Muscle of arm (tissue), 12 donors: ENCODE measurements around the gene SMARCA4. TPM values are rescaled to one million over a fixed set of nuclear protein-coding genes. Genes with fewer than 3 reads are reported as not detected.
A peak's percentile ranks its signal among the peaks of the same experiment; 100 is the strongest.

Experiments used
- DNase-seq: peaks from one replicate; pipeline ENCODE4 v3.0.0-alpha.2; 2013
- polyA plus RNA-seq, 12 donors: library from polyadenylated mRNA; unstranded; fragments of 120-200 nt; gene quantifications; one replicate each; pipeline ENCODE4 v1.2.1, GENCODE V29; 2013; ENCODE audit not compliant: insufficient read length in 12 of 12

The SMARCA4 gene
- polyA plus RNA-seq, 12 donors, result 69.3 to 181 (median 86.1) TPM

DNA sequence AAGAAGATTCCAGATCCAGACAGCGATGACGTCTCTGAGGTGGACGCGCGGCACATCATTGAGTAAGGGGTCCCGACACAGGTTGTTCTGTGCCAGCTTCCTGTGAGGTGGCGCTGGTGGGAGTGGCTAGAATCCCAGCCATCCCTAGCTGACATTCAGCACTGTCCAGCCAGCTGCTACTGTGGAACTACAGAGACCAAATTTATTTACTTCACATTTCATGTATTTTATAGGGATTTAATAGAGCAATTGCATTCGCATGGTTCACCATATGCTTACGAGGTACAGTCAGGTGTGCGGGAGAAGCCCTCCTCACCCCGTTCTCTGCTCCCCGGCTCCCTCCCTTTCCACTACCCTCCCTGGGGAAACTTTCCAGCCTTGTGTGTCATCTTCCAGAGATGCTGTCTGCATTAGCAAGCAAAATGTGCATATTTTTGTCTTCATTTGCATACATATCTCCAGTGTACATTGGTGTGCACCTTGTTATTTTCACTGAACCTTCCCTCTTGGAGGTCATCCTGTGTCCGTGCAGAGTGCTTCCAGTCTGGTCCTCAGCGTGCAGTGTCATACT, 47.2 kb downstream of the SMARCA4 start:
- DNase-seq, result no peak

DNA sequence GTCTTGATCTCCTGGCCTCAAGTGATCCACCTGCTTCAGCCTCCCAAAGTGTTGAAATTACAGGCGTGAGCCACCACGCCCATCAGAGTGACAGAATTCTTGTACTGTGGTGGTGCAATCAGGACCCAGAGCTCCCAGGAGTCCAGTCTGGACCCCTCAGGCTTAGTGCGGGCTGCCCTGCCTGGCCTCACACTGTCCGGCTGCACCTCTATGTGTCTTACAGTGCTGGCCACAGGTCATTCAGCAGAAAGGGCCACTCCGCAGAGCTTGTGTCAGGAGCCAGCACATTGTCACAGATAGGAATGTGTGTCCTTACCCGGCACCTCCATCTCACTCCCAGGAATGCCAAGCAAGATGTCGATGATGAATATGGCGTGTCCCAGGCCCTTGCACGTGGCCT, 49.2 kb downstream of the SMARCA4 start:
- DNase-seq, result no peak

DNA sequence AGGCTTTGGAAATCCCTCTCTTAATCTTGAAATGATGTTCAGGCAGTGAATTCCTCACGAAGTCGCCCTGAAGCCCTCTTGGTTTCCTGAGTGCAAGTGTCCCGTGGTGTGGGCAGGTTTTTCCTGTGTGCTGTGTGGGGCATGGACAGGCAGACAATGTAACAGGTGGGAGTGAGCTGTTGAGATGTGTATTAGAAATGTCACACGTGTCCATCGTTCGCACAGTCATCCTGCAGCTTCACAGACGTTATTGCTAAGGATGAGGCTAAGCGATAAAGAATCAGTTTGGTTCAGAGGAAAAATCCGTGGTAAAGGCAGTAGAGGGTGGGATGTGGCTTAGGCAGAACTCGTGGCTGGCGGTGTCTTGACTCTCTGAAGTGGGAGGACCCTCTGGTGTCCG, 51.7 kb downstream of the SMARCA4 start:
- no peak for DNase-seq

DNA sequence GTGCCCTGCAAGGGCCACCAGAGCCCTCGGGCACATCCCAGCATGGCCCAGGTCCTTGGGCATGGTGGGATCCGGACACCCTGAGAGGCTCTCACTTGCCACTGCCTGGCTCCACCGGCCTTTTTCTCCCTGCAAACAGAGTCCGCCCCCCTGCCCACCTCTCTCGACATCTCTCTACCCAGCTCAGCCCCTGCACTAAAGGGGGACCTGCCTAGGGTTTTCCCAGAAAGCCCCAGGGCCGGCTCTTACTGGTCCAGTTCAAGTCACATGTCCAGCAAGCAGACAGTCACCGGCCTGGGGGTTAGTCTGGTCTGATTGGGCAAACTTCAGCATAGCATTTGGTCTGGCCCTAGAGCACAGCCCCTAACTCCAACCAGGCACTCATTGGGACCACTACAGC, 52.9 kb downstream of the SMARCA4 start:
- no peak for DNase-seq

DNA sequence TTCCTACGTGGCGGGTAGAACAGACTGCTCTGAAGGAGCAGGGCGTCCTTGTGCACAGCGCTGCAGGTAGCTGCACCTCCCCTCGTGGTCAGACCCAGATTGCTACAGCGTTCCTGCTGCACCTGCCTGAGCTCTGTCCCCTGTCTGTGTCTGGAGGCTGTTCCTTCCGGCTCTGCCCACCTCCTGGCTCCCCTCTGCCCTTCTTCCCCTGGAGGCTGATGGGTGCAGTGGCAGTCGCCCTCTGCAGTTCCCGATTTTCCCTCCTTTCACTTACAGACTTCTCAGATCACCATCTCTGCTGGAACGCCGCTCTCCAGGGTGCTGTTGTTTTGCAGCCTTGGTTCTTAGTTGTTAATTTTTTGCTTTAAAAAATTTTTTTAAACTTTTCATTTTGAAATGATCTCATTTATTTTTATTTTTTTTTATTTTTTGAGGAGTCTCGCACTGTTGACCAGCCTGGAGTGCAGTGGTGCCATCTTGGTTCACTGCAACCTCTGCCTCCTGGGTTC, 53.6 kb downstream of the SMARCA4 start:
- DNase-seq, result no peak

DNA sequence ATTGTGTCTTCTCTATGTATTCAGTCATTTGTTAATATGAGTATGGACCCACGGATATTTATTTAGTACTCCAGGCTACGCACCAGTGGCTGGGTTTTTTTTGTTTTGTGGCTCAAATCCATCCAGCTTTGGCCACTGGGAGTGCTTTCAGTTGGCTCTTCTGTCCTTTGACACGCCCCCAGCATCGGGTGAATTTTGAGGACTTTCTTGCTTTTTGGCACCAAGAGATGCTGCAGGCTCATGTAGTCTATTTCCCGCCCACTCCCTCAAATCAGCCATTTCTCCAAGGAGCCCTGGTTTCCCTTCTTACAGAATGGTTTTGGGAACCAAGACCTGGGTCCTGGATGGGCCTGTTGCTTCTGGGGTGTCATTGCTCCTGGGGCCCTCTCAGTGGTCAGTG, 55.8 kb downstream of the SMARCA4 start:
- DNase-seq, result peak; percentile 38

DNA sequence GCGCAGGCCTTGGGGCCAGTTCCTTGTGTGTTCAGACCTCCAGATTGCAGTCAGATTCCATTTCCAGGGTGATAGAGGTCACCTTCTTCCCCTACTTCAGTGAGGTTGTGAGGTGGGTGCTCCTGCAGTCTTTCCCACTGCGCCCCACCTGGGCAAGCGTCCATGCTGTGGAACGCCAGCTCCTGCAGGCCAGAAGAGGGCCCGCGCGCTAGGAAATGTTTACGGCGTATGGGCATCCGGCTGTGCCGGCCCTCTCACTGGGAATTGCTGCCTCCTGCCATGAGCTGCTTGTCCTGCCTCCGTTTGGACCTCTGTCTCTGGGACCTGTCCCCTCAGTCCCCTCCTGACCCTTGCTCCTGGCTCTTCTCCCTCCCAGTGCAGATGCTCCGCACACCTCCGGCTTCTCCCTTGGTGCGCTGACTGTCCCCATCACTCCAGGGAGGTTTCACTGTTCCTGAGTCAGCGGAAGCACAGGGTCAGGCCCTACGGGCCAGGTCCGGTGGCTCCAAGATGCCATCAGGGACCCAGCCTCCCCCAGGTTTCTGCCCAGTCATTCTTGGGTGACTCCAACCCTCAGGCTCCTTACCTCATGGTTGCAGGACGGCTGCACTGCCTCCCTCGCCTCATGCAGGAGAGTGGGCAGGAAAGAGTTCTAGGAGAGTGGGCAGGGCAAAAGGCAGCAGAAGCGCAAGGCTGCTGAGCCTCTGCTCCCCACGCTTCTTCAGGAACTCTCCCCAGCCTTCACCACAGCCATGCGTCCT, 56.6 kb downstream of the SMARCA4 start:
- no peak for DNase-seq

DNA sequence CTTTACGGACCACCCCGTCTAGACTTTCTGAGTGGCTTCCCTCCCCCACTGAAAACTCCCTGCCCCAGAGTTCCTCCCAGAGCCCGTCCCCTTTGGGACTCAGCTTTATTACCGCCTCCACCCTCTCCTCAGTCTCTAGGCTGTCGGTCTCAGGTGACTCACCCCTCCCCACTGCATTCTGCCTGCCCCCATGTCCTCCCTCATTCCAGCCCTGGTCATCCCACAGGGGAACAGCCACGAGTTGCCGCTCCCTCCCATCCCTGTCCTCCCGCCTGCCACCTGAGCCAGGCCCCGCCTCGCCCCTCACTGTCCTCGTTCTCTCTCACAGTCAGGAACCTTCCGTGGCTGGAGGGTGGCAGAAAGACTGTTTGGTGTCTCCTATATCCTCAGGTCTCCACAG, 57.3 kb downstream of the SMARCA4 start:
- no peak for DNase-seq

DNA sequence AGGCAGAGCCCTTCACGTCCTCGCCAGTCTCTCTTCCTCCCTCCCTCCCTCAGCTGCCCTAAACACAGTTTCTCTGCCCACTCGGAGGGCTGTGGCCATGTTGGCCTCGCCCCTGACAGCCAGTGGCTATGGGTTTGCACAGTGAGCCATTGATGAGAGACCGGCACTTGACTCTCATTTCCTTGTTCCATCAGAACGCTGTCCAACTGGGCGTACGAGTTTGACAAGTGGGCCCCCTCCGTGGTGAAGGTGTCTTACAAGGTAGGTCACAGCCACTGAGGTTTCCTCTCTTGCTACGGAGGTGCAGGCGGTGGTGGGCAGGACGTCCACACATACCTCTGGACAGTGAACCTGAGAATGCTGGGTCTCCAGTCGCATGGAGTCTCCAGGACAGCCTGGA, 57.9 kb downstream of the SMARCA4 start:
- DNase-seq, result no peak

DNA sequence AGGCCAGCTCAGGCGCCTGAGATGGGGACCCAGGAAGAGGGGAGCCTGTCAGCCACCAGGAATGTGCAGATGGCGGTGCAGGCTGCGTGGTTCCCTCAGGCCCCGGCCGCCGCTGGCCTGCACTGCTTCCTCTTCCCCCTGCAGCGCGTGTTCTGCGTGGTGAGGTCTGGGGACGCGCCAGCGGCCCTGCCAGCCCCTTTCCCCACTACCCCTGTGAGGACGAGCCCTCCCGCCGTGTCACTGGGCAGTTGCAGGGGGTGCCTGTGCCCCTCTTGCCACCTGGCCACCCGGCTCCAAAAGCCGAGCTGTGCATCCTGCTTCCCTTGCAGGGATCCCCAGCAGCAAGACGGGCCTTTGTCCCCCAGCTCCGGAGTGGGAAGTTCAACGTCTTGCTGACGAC, 58.4 kb downstream of the SMARCA4 start:
- no peak for DNase-seq

DNA sequence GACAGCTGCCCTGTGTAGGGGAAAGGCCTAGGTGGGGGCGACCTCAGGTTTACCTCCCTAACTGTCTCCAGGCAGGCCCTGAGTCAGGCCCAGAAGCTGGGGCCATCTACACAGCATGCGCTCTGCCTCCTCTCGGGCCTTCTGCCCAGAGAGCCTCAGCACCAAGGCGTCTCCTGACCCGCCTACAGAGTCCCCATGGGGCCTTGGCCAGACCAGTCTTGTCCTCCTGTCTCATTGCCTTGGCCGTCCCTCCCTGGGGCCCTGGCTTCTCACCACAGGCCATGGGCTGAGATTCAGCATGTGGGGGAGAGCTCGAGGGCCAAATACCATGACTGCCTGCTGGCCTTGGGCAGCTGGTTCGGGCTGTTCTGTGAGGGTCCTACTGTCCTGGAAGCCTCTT, 59.0 kb downstream of the SMARCA4 start:
- no peak for DNase-seq

DNA sequence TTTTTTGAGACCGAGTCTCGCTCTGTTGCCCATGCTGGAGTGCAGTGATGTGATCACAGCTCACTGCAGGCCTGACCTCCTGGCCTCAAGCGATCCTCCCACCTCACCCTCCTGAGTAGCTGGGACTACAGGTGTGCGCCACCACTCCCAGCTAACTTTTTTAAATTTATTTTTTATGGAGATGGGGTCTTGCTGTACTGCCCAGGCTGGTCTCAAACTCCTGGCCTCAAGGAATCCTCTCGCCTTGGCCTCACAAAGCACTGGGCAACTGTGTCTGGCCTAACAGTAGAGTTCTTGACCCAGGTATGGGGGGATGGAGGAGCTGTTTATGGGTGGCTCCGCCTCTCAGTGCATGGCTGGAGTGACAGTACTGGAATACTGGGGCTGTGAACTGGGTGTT, 59.6 kb downstream of the SMARCA4 start:
- DNase-seq, result no peak

DNA sequence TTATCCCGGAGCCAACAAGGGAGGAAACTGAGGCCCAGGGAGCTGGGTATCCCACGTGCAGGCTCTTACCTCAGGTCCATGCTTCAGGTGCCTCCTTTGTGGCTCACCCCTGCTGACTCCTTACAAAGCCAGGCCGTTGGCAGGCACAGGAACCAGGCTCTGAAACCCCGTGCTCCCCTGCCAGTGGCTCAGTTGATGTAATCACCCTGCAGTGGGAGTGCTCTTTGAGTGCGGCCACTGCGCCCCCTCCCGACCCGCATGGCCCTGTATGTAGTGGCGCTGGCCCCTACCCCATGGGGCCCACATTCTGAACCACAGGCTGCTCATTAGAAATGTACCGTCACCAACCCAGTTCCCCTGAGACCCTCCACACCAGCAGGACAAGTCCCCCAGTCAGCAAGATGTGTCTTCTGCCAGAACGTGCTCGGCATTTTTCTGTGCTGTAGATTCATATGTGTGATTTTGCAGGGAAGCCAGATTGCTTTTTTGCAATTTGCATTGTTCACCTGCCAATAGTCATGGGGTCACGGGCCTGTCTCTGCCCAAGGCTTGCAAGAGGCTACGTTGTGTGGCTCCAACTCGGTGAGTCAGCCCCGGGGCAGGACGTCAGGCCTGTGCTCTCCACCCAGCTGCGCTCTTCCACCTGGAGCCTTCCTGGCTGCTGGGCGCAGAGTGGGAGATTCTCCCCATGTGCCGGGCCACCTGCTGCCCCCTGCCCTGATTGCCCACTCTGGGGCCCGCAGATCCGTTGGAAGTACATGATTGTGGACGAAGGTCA, 60.3 kb downstream of the SMARCA4 start:
- DNase-seq, result no peak

DNA sequence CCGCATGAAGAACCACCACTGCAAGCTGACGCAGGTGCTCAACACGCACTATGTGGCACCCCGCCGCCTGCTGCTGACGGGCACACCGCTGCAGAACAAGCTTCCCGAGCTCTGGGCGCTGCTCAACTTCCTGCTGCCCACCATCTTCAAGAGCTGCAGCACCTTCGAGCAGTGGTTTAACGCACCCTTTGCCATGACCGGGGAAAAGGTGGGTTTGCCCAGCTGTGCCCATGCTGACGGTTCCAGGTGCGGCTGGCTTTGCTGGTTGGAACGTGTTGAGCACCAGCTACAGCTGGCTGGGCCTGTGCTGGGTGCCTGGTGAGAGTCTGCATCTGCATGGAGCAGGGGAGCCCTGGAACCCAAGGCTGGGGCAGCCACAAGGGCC, 60.9 kb downstream of the SMARCA4 start:
- DNase-seq, result no peak

DNA sequence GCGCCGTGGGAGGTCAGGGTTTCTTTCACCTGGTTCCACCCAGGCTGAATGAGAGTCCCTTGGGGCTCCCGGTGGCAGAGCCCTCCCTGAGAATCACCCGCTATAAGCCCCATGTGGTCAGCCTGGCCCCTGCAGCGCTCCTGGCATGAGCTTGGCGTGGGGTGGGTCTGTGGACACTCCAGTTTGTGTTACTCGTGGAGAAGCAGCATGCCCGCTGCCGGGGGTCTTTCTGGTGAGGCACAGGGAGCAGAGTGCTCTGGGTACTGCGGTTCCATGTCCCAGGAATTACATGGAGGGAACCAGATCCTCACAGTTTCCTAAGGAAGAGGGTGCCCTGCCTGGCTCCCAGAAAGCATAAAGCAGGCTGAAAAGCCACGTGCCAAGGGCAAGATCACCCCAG, 62.2 kb downstream of the SMARCA4 start:
- no peak for DNase-seq

DNA sequence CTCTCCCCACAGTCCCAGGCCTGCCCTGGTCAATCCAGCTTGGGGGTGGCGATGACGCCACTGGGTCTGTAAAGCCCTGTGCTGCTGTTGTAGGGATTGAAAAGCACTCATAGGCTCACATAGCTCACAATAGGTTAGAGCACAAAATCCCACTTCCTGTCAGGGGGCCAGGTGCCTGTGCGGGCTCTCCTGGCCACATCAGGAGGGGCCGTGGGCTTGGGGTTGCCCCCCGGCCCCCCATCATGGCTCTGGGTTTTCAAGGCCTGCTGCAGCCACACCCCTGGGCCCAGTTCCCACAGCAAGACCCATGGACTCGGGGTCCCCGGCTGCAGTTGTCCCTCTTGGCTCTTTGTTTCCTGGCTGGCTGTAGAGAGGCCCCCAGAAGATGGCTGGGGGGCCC, 62.9 kb downstream of the SMARCA4 start:
- no peak for DNase-seq

DNA sequence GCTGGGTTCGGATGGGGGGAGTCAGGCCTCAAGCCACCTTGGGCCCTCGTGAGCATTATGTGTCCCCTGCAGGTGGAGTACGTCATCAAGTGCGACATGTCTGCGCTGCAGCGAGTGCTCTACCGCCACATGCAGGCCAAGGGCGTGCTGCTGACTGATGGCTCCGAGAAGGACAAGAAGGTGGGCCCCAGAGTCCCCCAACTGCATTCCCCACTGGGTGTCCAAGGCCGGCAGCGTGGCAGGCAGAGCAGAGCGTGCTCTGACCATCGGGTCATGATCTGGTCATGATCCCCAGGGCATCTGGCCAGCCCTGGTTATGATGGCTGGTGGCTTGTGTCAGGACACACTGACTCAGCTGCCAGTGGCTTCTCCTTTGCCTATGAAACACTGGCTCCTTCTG, 63.4 kb downstream of the SMARCA4 start:
- no peak for DNase-seq

DNA sequence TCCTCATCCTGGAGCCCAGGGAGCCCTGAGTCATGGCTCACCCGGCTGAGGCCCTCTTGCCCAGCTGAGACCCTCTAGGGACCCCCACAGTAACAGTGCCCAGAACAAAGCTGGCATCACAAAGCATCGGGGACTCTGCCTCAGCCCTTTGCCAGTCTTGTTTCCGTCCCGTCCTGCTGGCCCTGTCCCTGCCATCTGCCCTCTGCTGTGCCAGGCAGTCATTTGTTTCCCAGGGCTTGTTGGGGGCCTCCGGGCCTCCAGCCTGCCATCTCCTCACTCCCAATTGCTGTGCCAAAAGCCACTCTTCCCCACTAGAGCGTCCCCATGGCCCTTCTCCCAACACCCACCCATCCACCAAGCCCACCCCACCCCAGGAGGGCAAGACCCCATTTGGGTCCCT, 64.2 kb downstream of the SMARCA4 start:
- no peak for DNase-seq

DNA sequence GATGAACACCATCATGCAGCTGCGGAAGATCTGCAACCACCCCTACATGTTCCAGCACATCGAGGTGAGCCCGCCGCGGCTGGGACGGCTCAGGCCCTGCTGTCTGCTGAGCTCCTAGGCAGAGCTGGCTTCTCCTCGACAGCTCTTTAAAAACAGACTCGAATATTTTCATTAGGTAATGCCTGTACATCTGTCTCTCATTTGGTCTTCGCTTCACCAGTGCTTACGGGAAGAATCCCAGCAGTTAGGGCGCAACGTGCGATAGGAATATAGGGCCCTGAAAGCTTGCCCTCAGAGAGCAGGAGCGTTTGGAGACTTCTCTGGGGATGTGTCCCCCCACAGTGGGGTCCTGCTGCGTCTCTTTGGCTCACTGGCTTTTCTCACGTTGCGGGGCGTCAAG, 64.6 kb downstream of the SMARCA4 start:
- DNase-seq, result no peak

DNA sequence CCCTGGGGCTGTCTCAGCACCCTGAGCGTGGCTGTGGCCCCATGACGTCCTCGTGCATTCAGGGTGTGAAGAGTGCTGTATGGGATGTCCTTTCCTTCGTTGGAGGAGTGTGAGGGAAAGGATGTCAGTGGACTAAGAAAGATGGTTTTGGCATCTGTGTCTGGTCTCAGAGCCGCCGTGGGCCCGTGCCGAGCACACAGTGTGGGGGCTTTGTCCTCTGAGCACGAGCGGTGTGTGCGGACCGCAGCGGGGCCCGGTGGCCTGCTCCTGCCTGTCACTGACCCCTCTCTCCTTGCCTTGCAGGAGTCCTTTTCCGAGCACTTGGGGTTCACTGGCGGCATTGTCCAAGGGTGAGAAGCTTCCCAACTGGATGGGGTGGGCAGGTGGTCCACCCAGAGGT, 65.2 kb downstream of the SMARCA4 start:
- no peak for DNase-seq

DNA sequence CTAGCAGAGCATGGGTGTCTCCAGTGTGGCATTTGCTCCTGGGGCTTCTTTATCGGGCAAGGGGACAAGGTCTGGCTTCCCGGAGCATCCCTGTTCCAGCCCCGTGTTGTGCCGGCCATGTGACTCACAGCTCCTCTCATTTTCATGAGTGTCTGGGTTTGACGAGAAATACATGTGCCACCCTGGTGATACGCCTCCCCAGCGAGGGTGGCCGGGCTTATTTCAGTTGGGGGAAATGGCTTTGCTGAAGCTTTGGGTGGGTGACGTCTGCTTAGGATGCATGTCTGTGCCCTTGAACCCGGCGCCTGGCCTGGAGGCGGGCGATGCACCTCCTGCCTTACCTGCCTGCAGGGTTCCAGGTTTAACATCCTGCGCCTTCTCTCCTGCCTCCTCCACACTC, 66.6 kb downstream of the SMARCA4 start:
- DNase-seq, result no peak

DNA sequence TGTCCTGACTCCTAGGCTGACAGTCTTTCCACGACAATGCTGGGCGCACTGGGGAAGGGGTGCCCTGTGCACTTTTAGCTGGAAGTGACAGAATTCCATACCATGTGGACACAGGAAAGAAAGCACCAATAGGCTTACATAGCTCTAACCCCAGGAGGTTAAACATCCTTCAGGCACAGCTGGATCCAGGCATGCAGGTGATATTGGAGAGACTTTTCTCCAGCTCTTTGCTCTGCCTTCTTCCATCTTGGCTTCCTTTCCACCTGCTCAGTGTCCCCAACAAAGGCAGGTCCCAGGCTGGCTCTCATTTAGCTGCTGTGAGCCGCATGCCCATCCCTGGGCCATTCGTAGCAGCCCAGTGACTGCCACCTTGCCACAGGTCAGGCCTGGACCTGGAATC, 67.3 kb downstream of the SMARCA4 start:
- DNase-seq, result no peak

DNA sequence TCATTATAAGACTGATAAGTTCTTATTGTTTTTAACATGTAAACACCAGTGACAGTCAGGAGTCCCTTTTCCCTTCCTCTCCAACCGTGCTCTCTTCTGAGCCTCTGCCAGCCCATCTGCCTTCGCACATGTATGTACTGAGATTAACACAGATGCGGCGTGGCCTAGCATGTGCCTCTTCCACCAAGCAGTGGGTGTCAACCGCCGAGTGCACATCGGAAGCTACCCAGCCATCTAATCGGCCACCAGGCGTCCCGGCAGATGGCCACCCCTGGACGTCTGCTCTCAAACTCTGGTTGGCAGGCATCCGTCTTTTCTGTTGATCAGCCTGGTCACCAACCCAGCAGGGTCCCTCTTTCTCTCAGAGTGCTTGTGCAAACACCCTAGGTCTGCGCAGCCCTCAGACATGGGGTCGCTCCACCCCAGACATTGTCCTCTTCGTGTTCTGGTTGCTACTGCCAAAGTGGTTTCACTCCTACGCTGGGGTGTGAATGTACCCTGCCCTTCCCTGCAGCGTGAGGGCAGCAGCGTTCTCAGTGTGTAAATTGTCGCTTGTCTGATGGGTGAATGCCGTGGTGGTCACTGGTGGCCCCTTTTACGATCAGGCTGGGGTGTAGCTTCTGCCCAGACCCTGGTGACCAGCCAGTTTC, 70.7 kb downstream of the SMARCA4 start:
- DNase-seq, result no peak
